ENCODE measurements around the gene EPHA7.

Gene EPHA7

DNA sequence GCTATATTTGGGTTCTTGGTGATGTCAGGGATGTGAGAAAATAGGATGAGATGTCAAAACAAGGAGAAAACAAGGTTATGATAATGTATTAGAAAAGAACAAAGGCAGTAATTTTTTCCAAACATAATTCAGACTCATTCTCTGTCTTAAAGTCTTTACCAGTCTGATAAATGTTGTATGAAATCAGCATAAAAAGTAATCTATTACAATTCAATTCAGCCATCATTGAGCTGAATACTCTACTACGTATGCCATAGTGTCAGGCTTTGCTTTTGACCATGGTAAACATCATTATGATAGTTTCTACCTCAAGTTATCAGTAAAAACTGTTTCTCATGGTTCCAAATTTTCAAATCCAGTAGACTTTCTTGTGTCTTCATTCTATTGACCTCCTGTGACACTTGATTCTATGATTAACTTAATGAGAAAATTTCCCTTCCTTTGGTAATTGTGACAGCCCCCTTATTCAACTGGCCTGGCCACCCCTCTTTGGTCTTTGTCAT, 75.0 kb downstream of the EPHA7 start:
- TF ChIP-seq SPI1 (IDR thresholded peaks at IDR 0.05; ENCODE audit: borderline replicate concordance, low read depth): no peak
- no peak for TF ChIP-seq GABPA (IDR thresholded peaks at IDR 0.05; ENCODE audit: low read depth)
- no peak for TF ChIP-seq REST (IDR thresholded peaks at IDR 0.05; ENCODE audit: insufficient replicate concordance, low read depth)
- no peak for TF ChIP-seq POLR2AphosphoS5 (IDR thresholded peaks at IDR 0.05; ENCODE audit: low read depth)
- TF ChIP-seq, protein P1, sequence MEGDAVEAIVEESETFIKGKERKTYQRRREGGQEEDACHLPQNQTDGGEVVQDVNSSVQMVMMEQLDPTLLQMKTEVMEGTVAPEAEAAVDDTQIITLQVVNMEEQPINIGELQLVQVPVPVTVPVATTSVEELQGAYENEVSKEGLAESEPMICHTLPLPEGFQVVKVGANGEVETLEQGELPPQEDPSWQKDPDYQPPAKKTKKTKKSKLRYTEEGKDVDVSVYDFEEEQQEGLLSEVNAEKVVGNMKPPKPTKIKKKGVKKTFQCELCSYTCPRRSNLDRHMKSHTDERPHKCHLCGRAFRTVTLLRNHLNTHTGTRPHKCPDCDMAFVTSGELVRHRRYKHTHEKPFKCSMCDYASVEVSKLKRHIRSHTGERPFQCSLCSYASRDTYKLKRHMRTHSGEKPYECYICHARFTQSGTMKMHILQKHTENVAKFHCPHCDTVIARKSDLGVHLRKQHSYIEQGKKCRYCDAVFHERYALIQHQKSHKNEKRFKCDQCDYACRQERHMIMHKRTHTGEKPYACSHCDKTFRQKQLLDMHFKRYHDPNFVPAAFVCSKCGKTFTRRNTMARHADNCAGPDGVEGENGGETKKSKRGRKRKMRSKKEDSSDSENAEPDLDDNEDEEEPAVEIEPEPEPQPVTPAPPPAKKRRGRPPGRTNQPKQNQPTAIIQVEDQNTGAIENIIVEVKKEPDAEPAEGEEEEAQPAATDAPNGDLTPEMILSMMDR (IDR thresholded peaks at IDR 0.05; ENCODE audit: insufficient read depth, low read length): no peak
- Histone ChIP-seq H3K27me3 (ENCODE audit: insufficient read depth, poor library complexity, severe bottlenecking) (no peaks in the 10 kb centered on the region), H3K4me3 (replicated peaks; ENCODE audit: insufficient read depth, low read length) (no peak overlapping the region), H3K27ac (replicated peaks) (no peak overlapping the region)
- no peak for DNase-seq (ENCODE audit: low read depth in 1 of 2, low spot score in 1 of 2)

GRCh38 chr6:93343476-93343875, 75.9 kb downstream of the EPHA7 start:
- DNase-seq (ENCODE audit: low read depth in 1 of 2, low spot score in 1 of 2): no peak
- no peak overlapping the region for H3K27ac ChIP-seq (replicated peaks)
- no peaks in the 10 kb centered on the region for H3K27me3 ChIP-seq (ENCODE audit: insufficient read depth, poor library complexity, severe bottlenecking)
- H3K4me3 ChIP-seq (replicated peaks; ENCODE audit: insufficient read depth, low read length): no peak overlapping the region
- TF ChIP-seq POLR2AphosphoS5 (IDR thresholded peaks at IDR 0.05; ENCODE audit: low read depth) (no peak), REST (IDR thresholded peaks at IDR 0.05; ENCODE audit: insufficient replicate concordance, low read depth) (no peak), SPI1 (IDR thresholded peaks at IDR 0.05; ENCODE audit: borderline replicate concordance, low read depth) (no peak), GABPA (IDR thresholded peaks at IDR 0.05; ENCODE audit: low read depth) (no peak)
- TF ChIP-seq, protein P1 (IDR thresholded peaks at IDR 0.05; ENCODE audit: insufficient read depth, low read length): no peak

- H3K27me3 ChIP-seq (ENCODE audit: insufficient read depth, poor library complexity, severe bottlenecking): no peaks in the 10 kb centered on the region
- no peak overlapping the region for H3K27ac ChIP-seq (replicated peaks)
- no peak for DNase-seq (ENCODE audit: low read depth in 1 of 2, low spot score in 1 of 2)
- no peak overlapping the region for H3K4me3 ChIP-seq (replicated peaks; ENCODE audit: insufficient read depth, low read length)
- TF ChIP-seq SPI1 (IDR thresholded peaks at IDR 0.05; ENCODE audit: borderline replicate concordance, low read depth): no peak
- TF ChIP-seq POLR2AphosphoS5 (IDR thresholded peaks at IDR 0.05; ENCODE audit: low read depth): no peak
- TF ChIP-seq, protein P1 (IDR thresholded peaks at IDR 0.05; ENCODE audit: insufficient read depth, low read length): no peak
- no peak for TF ChIP-seq GABPA (IDR thresholded peaks at IDR 0.05; ENCODE audit: low read depth)
- TF ChIP-seq REST (IDR thresholded peaks at IDR 0.05; ENCODE audit: insufficient replicate concordance, low read depth): no peak
Measured at GRCh38 chr6:93341900-93342613, 77.3 kb downstream of the EPHA7 start.

Measured in HL-60 (cell line).